Astrocyte of the cerebellum (primary cell): ENCODE data around the gene PSMB4.

Source experiments
- DNase-seq: peaks from one replicate; pipeline ENCODE4 v3.0.0-alpha.2; 2011; ENCODE audit warnings: low read depth
- H3K4me3 ChIP-seq: 2 replicates; pipeline ENCODE4 v1.5.1; 2011; ENCODE audit warnings: mild to moderate bottlenecking, low read depth, low read length, moderate library complexity
- CTCF ChIP-seq: IDR thresholded peaks from 2 replicates; pipeline ENCODE4 v1.5.1; 2012; ENCODE audit warnings: low read length, low read depth, moderate library complexity, mild to moderate bottlenecking; ENCODE audit errors: missing control alignments
- in situ Hi-C: cut with HindIII; loops from 2 replicates; pipeline ENCODE4 v1.10.0; 2017; ENCODE audit warnings: low sequenced_read_pairs

The PSMB4 gene

GRCh38 chr1:151405187-151405951 lies 6.0 kb downstream of the PSMB4 start:
- H3K4me3 ChIP-seq: no peak overlapping the region
- in situ Hi-C loops: no loop called here
- no peak for DNase-seq
- no peak for TF ChIP-seq CTCF

GRCh38 chr1:151406176-151406575 lies 6.8 kb downstream of the PSMB4 start:
- DNase-seq: no peak
- TF ChIP-seq CTCF: no peak
- in situ Hi-C loops: no loop called here
- H3K4me3 ChIP-seq: no peak overlapping the region

- in situ Hi-C loops: no loop called here
- no peak for TF ChIP-seq CTCF
- no peak overlapping the region for H3K4me3 ChIP-seq
- no peak for DNase-seq
Observed at GRCh38 chr1:151407304-151407703, 7.9 kb downstream of the PSMB4 start.

DNA sequence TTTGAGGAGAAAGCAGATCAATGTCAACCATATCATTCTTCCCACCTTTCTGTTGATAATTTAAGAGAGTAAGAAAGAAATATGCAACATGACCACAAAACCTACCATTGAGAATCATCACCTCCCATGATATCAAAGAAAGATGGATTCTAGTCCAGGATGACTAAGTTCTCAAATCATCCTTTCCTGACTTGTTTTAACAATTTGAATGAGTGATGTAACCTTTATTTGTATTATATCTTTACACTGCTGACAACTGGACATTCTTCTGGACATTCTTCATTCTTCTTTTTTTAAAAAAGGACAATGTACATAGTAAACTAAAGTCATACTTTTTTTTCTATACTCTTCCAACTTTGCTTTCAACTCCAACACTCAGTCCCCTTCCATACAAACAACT lies 9.5 kb downstream of the PSMB4 start:
- no peak for TF ChIP-seq CTCF
- H3K4me3 ChIP-seq: no peak overlapping the region
- in situ Hi-C loops: no loop called here
- no peak for DNase-seq

GRCh38 chr1:151411884-151412283 lies 12.5 kb downstream of the PSMB4 start:
- no peak for DNase-seq
- H3K4me3 ChIP-seq: no peak overlapping the region
- in situ Hi-C loops: no loop called here
- TF ChIP-seq CTCF: no peak

DNA sequence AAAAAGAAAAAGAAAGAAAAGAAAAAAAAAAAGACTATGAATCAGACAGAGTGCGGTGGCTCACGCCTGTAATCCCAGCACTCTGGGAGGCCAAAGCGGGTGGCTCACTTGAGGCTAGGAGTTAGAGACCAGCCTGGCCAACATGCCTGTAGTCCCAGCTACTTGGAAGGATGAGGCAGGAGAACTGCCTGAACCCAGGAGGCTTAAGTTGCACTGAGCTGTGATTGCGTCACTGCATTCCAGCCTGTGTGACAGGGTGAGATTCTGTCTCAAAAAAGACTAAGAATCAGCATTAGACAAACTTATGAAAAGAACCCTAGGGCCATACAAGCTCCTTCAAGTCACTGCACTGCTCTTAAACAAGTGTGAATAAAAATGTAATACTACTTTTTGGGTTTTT lies 16.9 kb downstream of the PSMB4 start:
- no peak overlapping the region for H3K4me3 ChIP-seq

More for the DNA sequence above, 16.9 kb downstream of the PSMB4 start:
- in situ Hi-C loops: no loop called here
- DNase-seq: no peak
- TF ChIP-seq CTCF: no peak
